NCI-H1417 treated with DMSO at 0.1 percent for 48 hours (cell line): Measurements from ENCODE around the gene MX2.

Experiments used
- DNase-seq: peaks from one replicate; lab custom pipeline; 2025; lab: John Stamatoyannopoulos, UW

Gene MX2

GRCh38 chr21:41438425-41439113, 76.7 kb downstream of the MX2 start:
- DNase-seq: no peak

- no peak for DNase-seq
These were observed 77.4 kb downstream of the MX2 start for GRCh38 chr21:41439248-41439647.

- DNase-seq: no peak
These were observed 79.7 kb downstream of the MX2 start for GRCh38 chr21:41441546-41441945.

- DNase-seq: no peak
These were observed 80.8 kb downstream of the MX2 start for GRCh38 chr21:41442481-41443186.

GRCh38 chr21:41443562-41443961, 81.7 kb downstream of the MX2 start:
- DNase-seq: no peak

- no peak for DNase-seq
These were observed 83.1 kb downstream of the MX2 start for GRCh38 chr21:41444703-41445464.

- no peak for DNase-seq
These were observed 83.6 kb downstream of the MX2 start for GRCh38 chr21:41445465-41445862.

GRCh38 chr21:41446586-41446985, 84.8 kb downstream of the MX2 start:
- no peak for DNase-seq

GRCh38 chr21:41447356-41447755, 85.5 kb downstream of the MX2 start:
- DNase-seq: no peak

- no peak for DNase-seq
These were observed 87.8 kb downstream of the MX2 start for GRCh38 chr21:41449613-41450012.

GRCh38 chr21:41451753-41452676, 90.2 kb downstream of the MX2 start:
- no peak for DNase-seq

- DNase-seq: no peak
These were observed 91.4 kb downstream of the MX2 start for GRCh38 chr21:41453198-41453597.

GRCh38 chr21:41453761-41454160, 91.9 kb downstream of the MX2 start:
- DNase-seq: no peak

GRCh38 chr21:41458121-41458520, 96.3 kb downstream of the MX2 start:
- no peak for DNase-seq

GRCh38 chr21:41458559-41458958, 96.7 kb downstream of the MX2 start:
- DNase-seq: no peak
